Neutrophil (primary cell): ENCODE measurements around the gene GSX1.

Experiments used
- H3K27ac ChIP-seq: fragments of 200-600 bp; sonication (generic); 2 replicates; pipeline ENCODE4 v1.5.1; 2016; ENCODE audit warnings: mild to moderate bottlenecking, moderate library complexity
- H3K27me3 ChIP-seq: fragments of 200-600 bp; sonication (generic); 2 replicates; pipeline ENCODE4 v1.6.0; 2016; ENCODE audit warnings: mild to moderate bottlenecking
- H3K36me3 ChIP-seq: fragments of 200-600 bp; sonication (generic); 2 replicates; pipeline ENCODE4 v1.5.1; 2017
- H3K4me1 ChIP-seq, 2 experiments: fragments of 200-600 bp in 1 of 2; sonication (generic) in 1 of 2; 1 replicate in 1 of 2; 2 replicates in 1 of 2; pipeline versions ENCODE4 v1.5.1 to v1.6.1; 2013 to 2016; ENCODE audit warnings: low read depth in 1 of 2, low read length in 1 of 2, mild to moderate bottlenecking in 1 of 2, moderate library complexity in 1 of 2; ENCODE audit not compliant: control insufficient read depth in 1 of 2, insufficient read depth in 1 of 2
- H3K4me3 ChIP-seq, 2 experiments: fragments of 200-600 bp in 1 of 2; sonication (generic) in 1 of 2; 1 replicate in 1 of 2; 2 replicates in 1 of 2; pipeline ENCODE4 v1.5.1; 2013 to 2016; ENCODE audit warnings: low read depth in 1 of 2, low read length in 1 of 2, mild to moderate bottlenecking in 1 of 2, moderate library complexity in 1 of 2
- H3K9me3 ChIP-seq: fragments of 200-600 bp; sonication (generic); 2 replicates; pipeline ENCODE4 v1.5.1; 2016
- CTCF ChIP-seq: fragments of 200-600 bp; sonication (generic); IDR thresholded peaks from 2 replicates; pipeline ENCODE4 v1.5.1; 2016; ENCODE audit warnings: antibody characterized with exemption

GSX1 gene

DNA sequence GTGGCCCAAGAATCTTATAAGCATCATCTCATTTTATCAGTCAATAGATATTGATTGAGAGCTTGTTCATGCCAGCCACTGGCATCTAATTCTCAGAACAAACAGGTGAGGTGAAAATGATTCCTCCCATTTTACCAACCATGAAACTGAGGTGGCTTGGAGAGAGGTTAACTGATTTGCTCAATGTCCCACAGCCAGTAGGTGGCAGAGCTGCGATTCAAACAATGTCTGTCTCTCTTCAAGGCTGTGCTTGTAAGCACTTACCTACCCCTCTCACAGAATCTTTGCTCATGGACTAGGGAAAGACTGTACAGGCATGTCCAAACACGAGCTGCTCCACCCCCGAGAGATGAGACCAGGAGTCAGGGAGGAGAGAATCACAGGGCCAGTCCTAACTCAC lies 21.5 kb upstream of the GSX1 start:
- Histone ChIP-seq H3K4me3 (no peak overlapping the region), H3K27me3 (peaks cover 89% of the 10 kb centered on the region), H3K4me1 (no peaks in the 10 kb centered on the region), H3K36me3 (no peaks in the 10 kb centered on the region), H3K9me3 (no peaks in the 10 kb centered on the region), H3K27ac (no peak overlapping the region)
- TF ChIP-seq CTCF: no peak

DNA sequence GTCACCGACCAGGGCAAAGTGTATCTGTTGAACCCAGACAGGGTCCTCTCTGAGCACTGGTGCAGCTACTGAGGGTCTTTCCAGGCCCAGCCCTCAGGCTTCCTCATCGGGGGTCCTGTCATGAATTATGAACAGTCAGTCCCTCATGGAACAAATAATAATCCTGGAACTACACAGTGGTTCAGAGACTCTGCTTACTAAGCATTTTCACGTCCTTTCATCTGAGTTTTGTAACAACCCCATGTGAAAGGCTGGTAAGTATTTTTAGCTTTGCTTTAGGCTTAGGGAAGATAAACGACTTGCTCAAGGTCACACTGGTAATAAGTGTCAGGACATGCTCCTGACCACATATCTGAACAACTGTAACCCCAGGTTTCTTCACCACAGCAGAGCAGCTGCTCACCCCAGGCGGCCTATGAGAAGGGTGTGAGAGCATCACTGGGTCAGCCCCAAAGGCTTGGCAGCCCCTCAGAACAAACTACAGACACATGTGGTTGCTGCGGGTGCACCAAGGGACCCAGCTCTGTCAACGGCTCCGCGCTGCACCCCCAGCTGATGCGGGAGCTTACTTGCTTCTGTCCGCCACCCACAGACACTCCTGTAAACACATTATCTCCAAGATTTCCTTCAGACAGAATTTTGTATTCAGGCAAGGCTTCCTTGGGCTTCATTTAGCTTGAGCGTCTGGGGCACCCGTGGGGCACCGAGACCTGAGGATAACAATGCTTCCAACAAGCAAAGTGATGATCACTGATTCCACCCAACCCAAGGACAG lies 19.4 kb upstream of the GSX1 start:
- no peak overlapping the region for H3K27ac ChIP-seq
- H3K27me3 ChIP-seq: peaks cover 95% of the 10 kb centered on the region
- H3K4me3 ChIP-seq: no peak overlapping the region
- no peak for TF ChIP-seq CTCF
- no peaks in the 10 kb centered on the region for H3K4me1 ChIP-seq
- no peaks in the 10 kb centered on the region for H3K9me3 ChIP-seq
- H3K36me3 ChIP-seq: no peaks in the 10 kb centered on the region

DNA sequence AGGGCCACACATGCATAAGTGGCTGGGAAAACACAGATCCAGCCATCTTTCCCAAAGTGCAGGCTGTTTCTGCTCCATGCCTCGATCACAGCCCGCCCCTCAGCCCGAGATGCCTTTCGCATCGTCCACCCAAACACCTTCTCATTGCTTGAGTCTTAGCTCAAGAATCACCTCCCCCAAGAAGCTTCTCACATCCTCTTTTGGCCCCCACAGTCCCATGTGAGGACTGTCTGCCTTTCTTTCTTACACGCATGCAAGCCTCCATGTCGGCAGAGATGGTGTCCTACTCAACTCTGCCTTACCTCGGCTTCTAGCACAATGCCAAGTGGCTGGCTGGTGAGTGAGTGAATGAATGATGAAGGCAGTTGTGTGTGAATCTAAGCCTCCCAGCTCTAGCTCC lies 18.1 kb upstream of the GSX1 start:
- Histone ChIP-seq H3K9me3 (no peaks in the 10 kb centered on the region), H3K27me3 (peaks cover 97% of the 10 kb centered on the region), H3K4me3 (no peak overlapping the region), H3K27ac (no peak overlapping the region), H3K4me1 (no peaks in the 10 kb centered on the region), H3K36me3 (no peaks in the 10 kb centered on the region)
- TF ChIP-seq CTCF: no peak

DNA sequence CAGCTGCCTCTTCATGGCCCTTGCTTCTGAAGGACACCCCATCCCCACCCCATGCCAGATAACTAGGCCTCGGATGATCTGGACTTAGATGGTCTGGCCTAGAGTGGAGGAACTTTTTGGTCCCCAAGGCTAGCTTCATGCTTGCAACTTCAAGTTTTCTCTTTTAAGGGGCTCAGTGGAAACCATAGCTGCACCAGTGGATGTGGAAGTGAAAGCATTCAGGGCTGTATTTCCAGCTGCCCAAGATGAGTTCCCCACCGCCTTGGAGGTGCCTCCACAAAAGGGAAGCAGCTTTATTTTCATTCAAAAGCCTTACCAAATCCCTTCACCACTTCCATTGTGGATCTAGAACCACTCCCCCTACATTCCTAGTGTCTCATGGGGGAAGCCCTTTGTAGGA lies 17.6 kb upstream of the GSX1 start:
- peaks cover 97% of the 10 kb centered on the region for H3K27me3 ChIP-seq

GRCh38 chr13:27775943-27776342 lies 16.3 kb upstream of the GSX1 start:
- Histone ChIP-seq H3K27me3 (peaks cover 97% of the 10 kb centered on the region), H3K4me3 (no peak overlapping the region), H3K27ac (no peak overlapping the region), H3K4me1 (no peaks in the 10 kb centered on the region), H3K9me3 (no peaks in the 10 kb centered on the region), H3K36me3 (no peaks in the 10 kb centered on the region)
- no peak for TF ChIP-seq CTCF

More for the DNA sequence above, 17.6 kb upstream of the GSX1 start:
- TF ChIP-seq CTCF: no peak
- H3K4me3 ChIP-seq: no peak overlapping the region
- no peak overlapping the region for H3K27ac ChIP-seq
- H3K4me1 ChIP-seq: no peaks in the 10 kb centered on the region
- H3K9me3 ChIP-seq: no peaks in the 10 kb centered on the region
- H3K36me3 ChIP-seq: no peaks in the 10 kb centered on the region
